HCT116 (cell line): ENCODE measurements around the gene COBL. TPM values are rescaled to one million over a fixed set of nuclear protein-coding genes. Genes with fewer than 3 reads are reported as not detected.

ENCODE experiments used
- ATAC-seq: fragments of 200-7000 bp; cut with Tn5 transposase; 2 replicates; pipeline ENCODE4 v1.9.1; 2020; ENCODE audit warnings: mild to moderate bottlenecking, moderate library complexity
- BruUV-seq: library from RNA; stranded (reverse); fragments of 400-500 nt; replicated peaks from 2 replicates; lab custom pipeline; 2021; lab: Mats Ljungman, UMichigan
- CTCF ChIA-PET: fragments of 300-600 bp; sonication (Branson Sonifier 250); formaldehyde crosslinking; loops from one replicate; lab custom pipeline; 2021; ENCODE audit warnings: antibody characterized with exemption; lab: Charles Lee
- POLR2A ChIA-PET: fragments of 300-600, 350-600 bp; sonication (Branson Sonifier 250); formaldehyde crosslinking; loops from one replicate; lab custom pipeline; 2021; ENCODE audit warnings: antibody characterized with exemption; lab: Charles Lee
- RAD21 ChIA-PET, 2 experiments: fragments of 300-600 bp; sonication (Branson Sonifier 250); formaldehyde crosslinking; loops; one replicate each; lab custom pipeline; 2023; ENCODE audit warnings: low total read pairs in 2 of 2; ENCODE audit not compliant: uncharacterized antibody in 2 of 2, unreplicated experiment in 2 of 2, low non-redundant PET in 1 of 2; lab: Charles Lee
- DNase-seq: peaks from one replicate; pipeline ENCODE4 v3.0.0-alpha.2; 2010; ENCODE audit warnings: low read depth, low spot score
- H2AFZ ChIP-seq: fragments of 200-600 bp; shearing (Covaris generic), sonication (generic); 2 replicates; pipeline ENCODE4 v1.6.1; 2017; ENCODE audit warnings: low read depth, mixed run types, mixed read lengths, antibody characterized with exemption, low read length; ENCODE audit not compliant: poor library complexity, severe bottlenecking
- H3K27ac ChIP-seq: 2 replicates; pipeline ENCODE4 v1.5.1; 2012; ENCODE audit warnings: low read depth, low read length
- H3K27me3 ChIP-seq: fragments of 200-600 bp; sonication (generic); 2 replicates; pipeline ENCODE4 v1.6.1; 2016; ENCODE audit warnings: mixed run types, low read length, mixed read lengths; ENCODE audit not compliant: insufficient read depth
- H3K36me3 ChIP-seq, 2 experiments: fragments of 200-500 bp in 1 of 2; fragments of 200-600 bp in 1 of 2; sonication (Bioruptor generic) in 1 of 2; sonication (generic) in 1 of 2; 2 replicates each; pipeline versions ENCODE4 v1.5.1 to v1.6.1; 2014 to 2016; ENCODE audit warnings: low read length in 2 of 2, inconsistent platforms in 1 of 2, mixed read lengths in 1 of 2, mixed run types in 1 of 2; ENCODE audit not compliant: insufficient read depth in 2 of 2, control insufficient read depth in 1 of 2
- H3K4me1 ChIP-seq, 2 experiments: fragments of 200-600 bp in 1 of 2; sonication (generic) in 1 of 2; 2 replicates each; pipeline versions ENCODE4 v1.5.1 to v1.6.1; 2012 to 2017; ENCODE audit warnings: low read length in 2 of 2, inconsistent platforms in 1 of 2, mild to moderate bottlenecking in 1 of 2, mixed read lengths in 1 of 2, mixed run types in 1 of 2, moderate library complexity in 1 of 2; ENCODE audit not compliant: insufficient read depth in 2 of 2, control insufficient read depth in 1 of 2
- H3K4me2 ChIP-seq: fragments of 200-600 bp; sonication (generic); 2 replicates; pipeline ENCODE4 v1.6.1; 2017; ENCODE audit warnings: mixed run types, low read length, mixed read lengths
- H3K4me3 ChIP-seq, 2 experiments: fragments of 200-600 bp in 1 of 2; sonication (generic) in 1 of 2; replicated peaks in 1 of 2; 2 replicates each; pipeline ENCODE4 v1.5.1; 2011 to 2016; ENCODE audit warnings: low read length in 2 of 2, control low read depth in 1 of 2, low read depth in 1 of 2, mild to moderate bottlenecking in 1 of 2, mixed read lengths in 1 of 2, mixed run types in 1 of 2
- H3K79me2 ChIP-seq: fragments of 200-600 bp; sonication (generic); 2 replicates; pipeline ENCODE4 v1.6.1; 2017; ENCODE audit warnings: mild to moderate bottlenecking, mixed run types, low read length, moderate library complexity, mixed read lengths; ENCODE audit not compliant: insufficient read depth
- H3K9ac ChIP-seq: fragments of 200-600 bp; sonication (generic); 2 replicates; pipeline ENCODE4 v1.6.1; 2016; ENCODE audit warnings: low read length, mixed read lengths
- H3K9me2 ChIP-seq: fragments of 200-600 bp; sonication (generic), shearing (Covaris generic); 2 replicates; pipeline ENCODE4 v1.6.1; 2017; ENCODE audit warnings: mixed run types, mild to moderate bottlenecking, moderate library complexity; ENCODE audit not compliant: insufficient read depth
- H3K9me3 ChIP-seq, 2 experiments: fragments of 200-500 bp in 1 of 2; fragments of 200-600 bp in 1 of 2; sonication (Bioruptor generic) in 1 of 2; sonication (generic) in 1 of 2; 2 replicates each; pipeline ENCODE4 v1.6.1; 2014 to 2017; ENCODE audit warnings: low read length in 2 of 2, mixed read lengths in 2 of 2, inconsistent platforms in 1 of 2, low read depth in 1 of 2, mild to moderate bottlenecking in 1 of 2, mixed run types in 1 of 2, moderate library complexity in 1 of 2; ENCODE audit not compliant: control insufficient read depth in 1 of 2, insufficient read depth in 1 of 2
- H4K20me1 ChIP-seq: fragments of 200-600 bp; sonication (generic), shearing (Covaris generic); 2 replicates; pipeline ENCODE4 v1.6.1; 2017; ENCODE audit warnings: mixed run types, mild to moderate bottlenecking, moderate library complexity; ENCODE audit not compliant: insufficient read depth
- ATF3 ChIP-seq: IDR thresholded peaks from 2 replicates; pipeline ENCODE4 v1.6.1; 2012
- CBX3 ChIP-seq: IDR thresholded peaks from 2 replicates; pipeline ENCODE4 v1.6.1; 2012; ENCODE audit warnings: low read depth
- CTCF ChIP-seq, 3 experiments: fragments of 200-600 bp in 1 of 3; sonication (generic) in 1 of 3; IDR thresholded peaks in 2 of 3; conservative IDR thresholded peaks in 1 of 3; 2 replicates each; pipeline ENCODE4 v1.5.1; 2012 to 2017; ENCODE audit warnings: low read depth in 2 of 3, low read length in 2 of 3, antibody characterized with exemption in 1 of 3, borderline replicate concordance in 1 of 3, control low read depth in 1 of 3, mild to moderate bottlenecking in 1 of 3, mixed read lengths in 1 of 3, mixed run types in 1 of 3, moderate library complexity in 1 of 3; ENCODE audit not compliant: insufficient read depth in 1 of 3
- EZH2 ChIP-seq: fragments of 200-600 bp; sonication (generic); IDR thresholded peaks from 2 replicates; pipeline ENCODE4 v1.6.1; 2017; ENCODE audit warnings: antibody characterized with exemption, mixed run types
- EZH2phosphoT487 ChIP-seq: fragments of 200-600 bp; IDR thresholded peaks from 2 replicates; pipeline ENCODE4 v1.6.1; 2018; ENCODE audit warnings: antibody characterized with exemption, borderline replicate concordance
- RAD21 ChIP-seq: IDR thresholded peaks from 2 replicates; pipeline ENCODE4 v1.6.1; 2012; ENCODE audit warnings: low read depth, mild to moderate bottlenecking
- SP1 ChIP-seq: IDR thresholded peaks from 2 replicates; pipeline ENCODE4 v1.6.1; 2012; ENCODE audit warnings: low read depth
- ZFX ChIP-seq: fragments of 450-650 bp; IDR thresholded peaks from 2 replicates; pipeline ENCODE4 v1.6.1; 2017
- ZNF274 ChIP-seq: fragments of 200-500 bp; sonication (Bioruptor generic); IDR thresholded peaks from 2 replicates; pipeline ENCODE4 v1.6.1; 2014; ENCODE audit warnings: mild to moderate bottlenecking, low read depth, low read length, inconsistent platforms
- intact Hi-C: fragments of 100-400 bp; cut with micrococcal nuclease; formaldehyde crosslinking; loops from 2 replicates; pipeline ENCODE4 v1.10.0; 2022
- total RNA-seq: library from RNA; stranded (reverse); gene quantifications from one replicate; pipeline ENCODE4 v1.2.1, GENCODE V29; 2021; ENCODE audit not compliant: unreplicated experiment

COBL gene
- total RNA-seq, 1 experiment from 2014 or later: 19.3 TPM

GRCh38 chr7:51310131-51310583 is 6.5 kb downstream of the COBL start:
- ChIA-PET RAD21 (interaction anchor here in 1 of 2 experiments (0.8 kb wide), 1 partner anchor 57 kb away, joined by 3 read pairs; no protein-coding TSS in a partner anchor), CTCF (no interaction called here), POLR2A (no interaction called here)
- Histone ChIP-seq H3K36me3 (no peaks in the 10 kb centered on the region), H2AFZ (no peak overlapping the region), H3K9me2 (no peaks in the 10 kb centered on the region), H3K9ac (no peak overlapping the region), H3K4me1 (peaks cover 6 to 8% of the 10 kb centered on the region in 2 experiments), H3K27ac (no peak overlapping the region), H3K79me2 (peaks cover 29% of the 10 kb centered on the region), H3K4me2 (no peak overlapping the region), H3K27me3 (no peaks in the 10 kb centered on the region), H3K4me3 (no peak overlapping the region), H4K20me1 (no peaks in the 10 kb centered on the region)
- intact Hi-C loops: no loop called here
- no peak for DNase-seq
- no TSS peak for BruUV-seq
- TF ChIP-seq ATF3 (no peak), SP1 (no peak), ZFX (no peak), EZH2phosphoT487 (no peak), CBX3 (no peak), ZNF274 (no peak), EZH2 (no peak)
- TF ChIP-seq, all 23 proteins: peak for 0
- H3K9me3 ChIP-seq: no peaks in the 10 kb centered on the region
- no peak for ATAC-seq

GRCh38 chr7:51309361-51310130 is 7.1 kb downstream of the COBL start:
- intact Hi-C loops: no loop called here
- no TSS peak for BruUV-seq
- peaks cover 24% of the 10 kb centered on the region for H3K79me2 ChIP-seq

More at GRCh38 chr7:51309361-51310130, 7.1 kb downstream of the COBL start:
- Histone ChIP-seq H3K9me3 (no peaks in the 10 kb centered on the region), H3K9me2 (no peaks in the 10 kb centered on the region), H4K20me1 (no peaks in the 10 kb centered on the region), H3K36me3 (no peaks in the 10 kb centered on the region), H3K4me1 (peaks cover under 1 to 1% of the 10 kb centered on the region in 2 experiments; a peak in 2 of 4 replicates), H3K27me3 (no peaks in the 10 kb centered on the region), H2AFZ (no peak overlapping the region), H3K4me3 (no peak overlapping the region), H3K4me2 (no peak overlapping the region), H3K9ac (no peak overlapping the region), H3K27ac (no peak overlapping the region)
- TF ChIP-seq RAD21: peak; percentile 18
- no peak for TF ChIP-seq CTCF (IDR thresholded peaks at IDR 0.05 in 2 of 3, conservative IDR thresholded peaks at IDR 0.05 in 1 of 3; ENCODE audit: borderline replicate concordance in 1 of 3, insufficient read depth in 1 of 3, low read depth in 2 of 3, low read length in 2 of 3)
- POLR2A ChIA-PET: no interaction called here
- RAD21 ChIA-PET: interaction anchor here in 1 of 2 experiments (0.8 kb wide), 1 partner anchor 57 kb away, joined by 3 read pairs; no protein-coding TSS in a partner anchor
- CTCF ChIA-PET: no interaction called here
- DNase-seq: no peak
- peak; percentile 44; the same call in 1 of the 2 replicates for ATAC-seq
